ENCODE data around the gene CCDC141.

- TF ChIP-seq, protein P1, sequence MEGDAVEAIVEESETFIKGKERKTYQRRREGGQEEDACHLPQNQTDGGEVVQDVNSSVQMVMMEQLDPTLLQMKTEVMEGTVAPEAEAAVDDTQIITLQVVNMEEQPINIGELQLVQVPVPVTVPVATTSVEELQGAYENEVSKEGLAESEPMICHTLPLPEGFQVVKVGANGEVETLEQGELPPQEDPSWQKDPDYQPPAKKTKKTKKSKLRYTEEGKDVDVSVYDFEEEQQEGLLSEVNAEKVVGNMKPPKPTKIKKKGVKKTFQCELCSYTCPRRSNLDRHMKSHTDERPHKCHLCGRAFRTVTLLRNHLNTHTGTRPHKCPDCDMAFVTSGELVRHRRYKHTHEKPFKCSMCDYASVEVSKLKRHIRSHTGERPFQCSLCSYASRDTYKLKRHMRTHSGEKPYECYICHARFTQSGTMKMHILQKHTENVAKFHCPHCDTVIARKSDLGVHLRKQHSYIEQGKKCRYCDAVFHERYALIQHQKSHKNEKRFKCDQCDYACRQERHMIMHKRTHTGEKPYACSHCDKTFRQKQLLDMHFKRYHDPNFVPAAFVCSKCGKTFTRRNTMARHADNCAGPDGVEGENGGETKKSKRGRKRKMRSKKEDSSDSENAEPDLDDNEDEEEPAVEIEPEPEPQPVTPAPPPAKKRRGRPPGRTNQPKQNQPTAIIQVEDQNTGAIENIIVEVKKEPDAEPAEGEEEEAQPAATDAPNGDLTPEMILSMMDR (IDR thresholded peaks at IDR 0.05): no peak
- no peak for TF ChIP-seq POLR2A (IDR thresholded peaks at IDR 0.05)
Measured at GRCh38 chr2:178891959-178892485, 157.9 kb downstream of the CCDC141 start.
